ENCODE results near the gene ARL15. TPM values are rescaled to one million over a fixed set of nuclear protein-coding genes. Genes with fewer than 3 reads are reported as not detected.

Gene ARL15
- total RNA-seq, 1 donor = 28.1 TPM

GRCh38 chr5:53943938-53944337 lies 366.4 kb downstream of the ARL15 start:
- H3K4me3 ChIP-seq (ENCODE audit: low read depth, low read length) = no peak overlapping the region
- TF ChIP-seq CTCF (IDR thresholded peaks at IDR 0.05; ENCODE audit: insufficient read depth, low read depth, low read length) = no peak
- DNase-seq (ENCODE audit: low read depth) = no peak

- no peak for TF ChIP-seq CTCF (IDR thresholded peaks at IDR 0.05; ENCODE audit: insufficient read depth, low read depth, low read length)
- H3K4me3 ChIP-seq (ENCODE audit: low read depth, low read length) = no peak overlapping the region
- peak; percentile 71 for DNase-seq (ENCODE audit: low read depth)
These were observed 367.6 kb downstream of the ARL15 start for GRCh38 chr5:53942724-53943123.

- no peak for TF ChIP-seq CTCF (IDR thresholded peaks at IDR 0.05; ENCODE audit: insufficient read depth, low read depth, low read length)
- DNase-seq (ENCODE audit: low read depth) = no peak
- H3K4me3 ChIP-seq (ENCODE audit: low read depth, low read length) = no peak overlapping the region
These were observed 369.5 kb downstream of the ARL15 start for GRCh38 chr5:53940921-53941320.

GRCh38 chr5:53937467-53937866 lies 372.9 kb downstream of the ARL15 start:
- H3K4me3 ChIP-seq (ENCODE audit: low read depth, low read length) = no peak overlapping the region
- no peak for DNase-seq (ENCODE audit: low read depth)
- TF ChIP-seq CTCF (IDR thresholded peaks at IDR 0.05; ENCODE audit: insufficient read depth, low read depth, low read length) = no peak

GRCh38 chr5:53936481-53937352 lies 373.7 kb downstream of the ARL15 start:
- no peak for TF ChIP-seq CTCF (IDR thresholded peaks at IDR 0.05; ENCODE audit: insufficient read depth, low read depth, low read length)
- no peak overlapping the region for H3K4me3 ChIP-seq (ENCODE audit: low read depth, low read length)
- peak; percentile 61 for DNase-seq (ENCODE audit: low read depth)

GRCh38 chr5:53934151-53934820 lies 376.1 kb downstream of the ARL15 start:
- H3K4me3 ChIP-seq (ENCODE audit: low read depth, low read length) = no peak overlapping the region
- DNase-seq (ENCODE audit: low read depth) = peak; percentile 26
- no peak for TF ChIP-seq CTCF (IDR thresholded peaks at IDR 0.05; ENCODE audit: insufficient read depth, low read depth, low read length)

Data from fibroblast of villous mesenchyme (primary cell).